ENCODE measurements around the gene TBC1D25.

The TBC1D25 gene

GRCh38 chrX:48539345-48540027 lies at the start of gene TBC1D25:
Gene TBC1D25, plus strand, starts transcription at chrX:48539714. Its CDS starts 84 bp downstream, at chrX:48539798.
- H3K36me3 ChIP-seq (ENCODE audit: insufficient read depth, low read length), result no peaks in the 10 kb centered on the region
- H3K9me3 ChIP-seq (ENCODE audit: control insufficient read depth, insufficient read depth, low read length), result no peaks in the 10 kb centered on the region
- no peaks in the 10 kb centered on the region for H3K4me1 ChIP-seq (ENCODE audit: insufficient read depth, low read length)
- H3K9ac ChIP-seq (ENCODE audit: low read depth, low read length), result peak within 1 kb of the TSS; percentile 72; the same call in 1 of the 2 replicates

- Histone ChIP-seq H3K9me3 (ENCODE audit: control insufficient read depth, insufficient read depth, low read length) (no peaks in the 10 kb centered on the region; the same call in 1 of the 2 replicates), H3K9ac (ENCODE audit: low read depth, low read length) (no peak overlapping the region), H3K36me3 (ENCODE audit: insufficient read depth, low read length) (peaks cover 3% of the 10 kb centered on the region; the same call in 1 of the 2 replicates), H3K4me1 (ENCODE audit: insufficient read depth, low read length) (peaks cover 4% of the 10 kb centered on the region; the same call in 1 of the 2 replicates)
Measured at GRCh38 chrX:48489892-48490291, 49.6 kb upstream of the TBC1D25 start.

DNA sequence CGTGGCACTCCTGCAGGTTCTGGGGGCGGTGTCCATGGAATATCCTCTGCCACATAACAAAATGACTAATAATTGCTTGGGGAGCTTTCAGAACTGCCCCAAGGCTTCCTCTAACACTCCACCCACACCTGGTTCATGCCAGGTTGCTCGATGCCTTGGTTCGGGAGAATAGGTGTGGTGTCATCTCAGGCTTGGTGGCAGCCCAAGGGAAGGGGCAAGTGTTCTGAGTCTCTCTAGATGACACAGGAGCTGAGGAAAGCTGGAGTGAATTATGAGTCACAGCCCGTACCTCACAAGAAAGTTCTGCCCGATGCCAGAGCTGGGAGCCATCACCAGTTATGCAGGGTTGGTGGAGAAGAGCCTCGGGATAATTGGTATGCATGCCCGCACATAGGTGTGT lies 48.9 kb upstream of the TBC1D25 start:
- Histone ChIP-seq H3K4me1 (ENCODE audit: insufficient read depth, low read length) (peaks cover 4% of the 10 kb centered on the region; the same call in 1 of the 2 replicates), H3K9ac (ENCODE audit: low read depth, low read length) (no peak overlapping the region), H3K9me3 (ENCODE audit: control insufficient read depth, insufficient read depth, low read length) (no peaks in the 10 kb centered on the region; the same call in 1 of the 2 replicates), H3K36me3 (ENCODE audit: insufficient read depth, low read length) (no peaks in the 10 kb centered on the region)

- Histone ChIP-seq H3K9me3 (ENCODE audit: control insufficient read depth, insufficient read depth, low read length) (no peaks in the 10 kb centered on the region; the same call in 1 of the 2 replicates), H3K4me1 (ENCODE audit: insufficient read depth, low read length) (peaks cover 4% of the 10 kb centered on the region; the same call in 1 of the 2 replicates), H3K36me3 (ENCODE audit: insufficient read depth, low read length) (no peaks in the 10 kb centered on the region), H3K9ac (ENCODE audit: low read depth, low read length) (no peak overlapping the region)
Measured at GRCh38 chrX:48491809-48492208, 47.7 kb upstream of the TBC1D25 start.

DNA sequence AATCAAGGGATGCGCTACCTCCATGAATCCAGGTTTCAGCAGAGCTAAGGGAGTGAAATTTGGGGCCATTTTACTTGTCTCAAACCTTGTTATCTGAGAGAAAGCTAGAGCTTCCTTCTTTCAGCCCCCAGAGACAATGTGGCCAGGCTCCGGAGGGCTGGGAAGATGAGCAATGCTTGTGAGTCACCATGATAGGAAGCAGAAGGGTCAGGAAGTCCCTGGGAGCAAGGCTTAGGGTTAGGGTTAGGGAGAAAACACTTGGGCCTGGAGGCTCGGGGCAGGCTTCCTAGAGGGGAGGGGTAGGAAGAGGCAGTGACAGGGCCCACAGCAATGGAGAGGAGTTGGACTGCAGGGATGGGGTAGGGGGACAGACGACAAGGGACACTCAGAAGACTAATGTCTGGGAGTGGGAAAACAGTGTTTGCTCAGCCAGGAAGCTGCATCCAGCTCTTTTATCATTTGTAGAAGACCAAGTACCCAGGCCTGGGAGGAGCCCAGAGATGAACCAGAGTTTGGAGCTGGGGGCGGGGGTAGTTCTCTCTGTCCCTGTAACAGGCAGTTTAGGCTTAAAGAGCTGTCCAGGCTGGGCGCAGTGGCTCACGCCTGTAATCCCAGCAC lies 47.1 kb upstream of the TBC1D25 start:
- Histone ChIP-seq H3K4me1 (ENCODE audit: insufficient read depth, low read length) (peaks cover 4% of the 10 kb centered on the region; the same call in 1 of the 2 replicates), H3K9me3 (ENCODE audit: control insufficient read depth, insufficient read depth, low read length) (no peaks in the 10 kb centered on the region; the same call in 1 of the 2 replicates), H3K9ac (ENCODE audit: low read depth, low read length) (no peak overlapping the region), H3K36me3 (ENCODE audit: insufficient read depth, low read length) (no peaks in the 10 kb centered on the region)

- Histone ChIP-seq H3K4me1 (ENCODE audit: insufficient read depth, low read length) (peaks cover 8% of the 10 kb centered on the region; the same call in 1 of the 2 replicates), H3K36me3 (ENCODE audit: insufficient read depth, low read length) (no peaks in the 10 kb centered on the region), H3K9me3 (ENCODE audit: control insufficient read depth, insufficient read depth, low read length) (no peaks in the 10 kb centered on the region; the same call in 1 of the 2 replicates)
Measured at GRCh38 chrX:48493890-48494364, 45.6 kb upstream of the TBC1D25 start.

GRCh38 chrX:48496660-48497059 lies 42.9 kb upstream of the TBC1D25 start:
- no peaks in the 10 kb centered on the region for H3K9me3 ChIP-seq (ENCODE audit: control insufficient read depth, insufficient read depth, low read length)
- no peaks in the 10 kb centered on the region for H3K36me3 ChIP-seq (ENCODE audit: insufficient read depth, low read length)
- no peak overlapping the region for H3K9ac ChIP-seq (ENCODE audit: low read depth, low read length)
- H3K4me1 ChIP-seq (ENCODE audit: insufficient read depth, low read length), result peaks cover 8% of the 10 kb centered on the region; the same call in 1 of the 2 replicates

More at GRCh38 chrX:48493890-48494364, 45.6 kb upstream of the TBC1D25 start:
- no peak overlapping the region for H3K9ac ChIP-seq (ENCODE audit: low read depth, low read length)

DNA sequence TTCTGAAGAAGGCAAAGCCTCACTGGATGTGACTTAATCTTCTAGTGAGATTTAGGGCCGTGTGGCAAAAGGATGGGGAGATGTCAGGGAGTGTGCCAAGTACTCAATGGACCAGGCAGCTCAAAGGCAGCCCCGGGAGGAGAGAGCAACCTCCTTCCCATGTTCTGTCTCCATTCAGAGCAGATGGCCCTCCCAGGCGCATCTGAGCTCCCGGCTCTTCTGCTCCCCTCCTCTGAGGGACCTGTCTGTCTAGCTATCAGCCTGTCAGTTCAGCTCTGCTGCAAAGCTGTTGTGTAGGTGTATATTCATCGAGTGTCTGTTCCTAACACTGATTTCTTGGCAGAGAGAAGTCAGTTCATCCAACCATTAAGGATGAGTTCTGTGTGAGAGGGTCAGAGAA lies 41.6 kb upstream of the TBC1D25 start:
- Histone ChIP-seq H3K4me1 (ENCODE audit: insufficient read depth, low read length) (peaks cover 3% of the 10 kb centered on the region; the same call in 1 of the 2 replicates), H3K9me3 (ENCODE audit: control insufficient read depth, insufficient read depth, low read length) (no peaks in the 10 kb centered on the region), H3K9ac (ENCODE audit: low read depth, low read length) (no peak overlapping the region), H3K36me3 (ENCODE audit: insufficient read depth, low read length) (no peaks in the 10 kb centered on the region)

- Histone ChIP-seq H3K9ac (ENCODE audit: low read depth, low read length) (no peak overlapping the region), H3K9me3 (ENCODE audit: control insufficient read depth, insufficient read depth, low read length) (no peaks in the 10 kb centered on the region), H3K4me1 (ENCODE audit: insufficient read depth, low read length) (peaks cover 3% of the 10 kb centered on the region; the same call in 1 of the 2 replicates), H3K36me3 (ENCODE audit: insufficient read depth, low read length) (no peaks in the 10 kb centered on the region)
Measured at GRCh38 chrX:48498374-48498809, 41.1 kb upstream of the TBC1D25 start.

- Histone ChIP-seq H3K9ac (ENCODE audit: low read depth, low read length) (no peak overlapping the region), H3K9me3 (ENCODE audit: control insufficient read depth, insufficient read depth, low read length) (no peaks in the 10 kb centered on the region), H3K4me1 (ENCODE audit: insufficient read depth, low read length) (no peaks in the 10 kb centered on the region), H3K36me3 (ENCODE audit: insufficient read depth, low read length) (no peaks in the 10 kb centered on the region)
Measured at GRCh38 chrX:48504261-48504660, 35.3 kb upstream of the TBC1D25 start.

GRCh38 chrX:48505481-48505880 lies 34.0 kb upstream of the TBC1D25 start:
- no peaks in the 10 kb centered on the region for H3K9me3 ChIP-seq (ENCODE audit: control insufficient read depth, insufficient read depth, low read length)
- H3K4me1 ChIP-seq (ENCODE audit: insufficient read depth, low read length), result no peaks in the 10 kb centered on the region
- H3K9ac ChIP-seq (ENCODE audit: low read depth, low read length), result no peak overlapping the region
- H3K36me3 ChIP-seq (ENCODE audit: insufficient read depth, low read length), result no peaks in the 10 kb centered on the region

DNA sequence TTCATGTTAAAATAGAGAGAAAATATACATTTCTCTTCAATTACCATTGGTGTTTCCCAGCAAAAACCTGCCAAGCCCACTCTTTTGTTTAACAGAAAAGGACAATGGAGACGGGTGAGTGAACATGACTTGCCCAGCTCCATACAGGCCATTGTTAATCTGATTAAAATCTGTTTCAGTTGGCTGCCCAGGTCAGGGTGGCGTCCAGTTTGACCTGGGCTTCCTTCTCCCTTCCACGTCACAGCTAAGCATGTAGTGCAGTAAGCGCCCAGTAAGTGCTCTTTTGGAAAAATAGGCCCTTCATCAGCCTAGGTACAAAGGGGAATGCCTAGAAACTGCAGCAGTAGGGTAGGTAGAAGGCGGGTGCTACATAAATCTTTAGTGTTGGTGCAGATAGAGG lies 32.3 kb upstream of the TBC1D25 start:
- no peaks in the 10 kb centered on the region for H3K9me3 ChIP-seq (ENCODE audit: control insufficient read depth, insufficient read depth, low read length)
- H3K9ac ChIP-seq (ENCODE audit: low read depth, low read length), result no peak overlapping the region
- H3K4me1 ChIP-seq (ENCODE audit: insufficient read depth, low read length), result no peaks in the 10 kb centered on the region
- no peaks in the 10 kb centered on the region for H3K36me3 ChIP-seq (ENCODE audit: insufficient read depth, low read length)

- Histone ChIP-seq H3K36me3 (ENCODE audit: insufficient read depth, low read length) (no peaks in the 10 kb centered on the region), H3K9ac (ENCODE audit: low read depth, low read length) (peak within 1 kb of the TSS; percentile 78), H3K4me1 (ENCODE audit: insufficient read depth, low read length) (no peaks in the 10 kb centered on the region), H3K9me3 (ENCODE audit: control insufficient read depth, insufficient read depth, low read length) (no peaks in the 10 kb centered on the region)
Measured at GRCh38 chrX:48508400-48509244, 30.9 kb upstream of the TBC1D25 start, which contains the start of gene PORCN. Gene PORCN, plus strand, starts transcription at chrX:48508992. Its CDS starts 829 bp downstream, at chrX:48509821.

GRCh38 chrX:48509245-48509590 lies 30.3 kb upstream of the TBC1D25 start:
- Histone ChIP-seq H3K36me3 (ENCODE audit: insufficient read depth, low read length) (no peaks in the 10 kb centered on the region), H3K9me3 (ENCODE audit: control insufficient read depth, insufficient read depth, low read length) (no peaks in the 10 kb centered on the region), H3K9ac (ENCODE audit: low read depth, low read length) (peak overlapping the region; percentile 78), H3K4me1 (ENCODE audit: insufficient read depth, low read length) (no peaks in the 10 kb centered on the region)

All from ES-I3 (cell line).